Measurements from ENCODE around the gene WSB1.

DNA sequence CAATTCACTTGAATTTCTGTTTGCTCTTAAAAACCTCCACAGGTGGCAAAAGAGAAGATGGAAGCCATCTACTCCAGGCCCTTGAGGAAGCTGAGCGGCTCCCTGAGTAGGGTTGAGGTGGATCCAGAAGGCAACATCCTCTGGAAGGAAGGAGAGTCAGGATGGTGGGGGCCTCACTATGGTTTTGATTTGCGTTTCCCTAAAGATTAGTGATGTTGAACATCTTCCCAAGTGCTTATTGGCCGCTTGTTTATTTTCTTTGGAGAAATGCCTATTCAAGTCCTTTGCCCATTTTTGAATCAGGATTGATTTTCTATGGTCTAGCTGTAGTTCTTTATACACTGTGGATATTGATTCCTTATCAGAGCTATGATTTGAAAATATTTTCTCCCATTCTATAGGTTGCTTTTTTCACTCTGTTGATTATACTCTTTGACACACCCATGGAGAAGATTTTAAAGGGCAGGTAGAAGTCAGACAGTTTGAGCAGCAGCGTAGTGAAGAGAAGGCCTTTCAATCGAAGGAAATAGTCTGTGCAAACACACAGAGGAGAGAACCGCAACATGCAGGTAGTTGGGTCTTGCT lies 58.6 kb downstream of the WSB1 start:
- TF ChIP-seq, protein P1, sequence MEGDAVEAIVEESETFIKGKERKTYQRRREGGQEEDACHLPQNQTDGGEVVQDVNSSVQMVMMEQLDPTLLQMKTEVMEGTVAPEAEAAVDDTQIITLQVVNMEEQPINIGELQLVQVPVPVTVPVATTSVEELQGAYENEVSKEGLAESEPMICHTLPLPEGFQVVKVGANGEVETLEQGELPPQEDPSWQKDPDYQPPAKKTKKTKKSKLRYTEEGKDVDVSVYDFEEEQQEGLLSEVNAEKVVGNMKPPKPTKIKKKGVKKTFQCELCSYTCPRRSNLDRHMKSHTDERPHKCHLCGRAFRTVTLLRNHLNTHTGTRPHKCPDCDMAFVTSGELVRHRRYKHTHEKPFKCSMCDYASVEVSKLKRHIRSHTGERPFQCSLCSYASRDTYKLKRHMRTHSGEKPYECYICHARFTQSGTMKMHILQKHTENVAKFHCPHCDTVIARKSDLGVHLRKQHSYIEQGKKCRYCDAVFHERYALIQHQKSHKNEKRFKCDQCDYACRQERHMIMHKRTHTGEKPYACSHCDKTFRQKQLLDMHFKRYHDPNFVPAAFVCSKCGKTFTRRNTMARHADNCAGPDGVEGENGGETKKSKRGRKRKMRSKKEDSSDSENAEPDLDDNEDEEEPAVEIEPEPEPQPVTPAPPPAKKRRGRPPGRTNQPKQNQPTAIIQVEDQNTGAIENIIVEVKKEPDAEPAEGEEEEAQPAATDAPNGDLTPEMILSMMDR (conservative IDR thresholded peaks at IDR 0.05; ENCODE audit: low read length) = no peak
- no peak for TF ChIP-seq EZH2phosphoT487 (IDR thresholded peaks at IDR 0.05; ENCODE audit: borderline replicate concordance)
